HL-60 (cell line): Measurements from ENCODE around the gene TK2.

Source experiments
- DNase-seq, 2 experiments: peaks; one replicate each; pipeline ENCODE4 v3.0.0-alpha.2; 2010 to 2020; ENCODE audit warnings: low read depth in 1 of 2, low spot score in 1 of 2
- H3K27ac ChIP-seq: fragments of 250-450 bp; sonication (Bioruptor Pico); replicated peaks from 2 replicates; pipeline ENCODE4 v1.5.1; 2020; ENCODE audit warnings: mild to moderate bottlenecking, moderate library complexity
- H3K27me3 ChIP-seq: fragments of 250-450 bp; sonication (Bioruptor Pico); 2 replicates; pipeline ENCODE4 v1.5.1; 2021; ENCODE audit warnings: mild to moderate bottlenecking, moderate library complexity; ENCODE audit not compliant: insufficient read depth, poor library complexity, severe bottlenecking
- H3K4me3 ChIP-seq: replicated peaks from 2 replicates; pipeline ENCODE4 v1.5.1; 2011; ENCODE audit warnings: mild to moderate bottlenecking, control low read depth, low read length; ENCODE audit not compliant: insufficient read depth
- GABPA ChIP-seq: IDR thresholded peaks from 2 replicates; pipeline ENCODE4 v1.6.1; 2012; ENCODE audit warnings: low read depth
- POLR2AphosphoS5 ChIP-seq: IDR thresholded peaks from 2 replicates; pipeline ENCODE4 v1.6.1; 2012; ENCODE audit warnings: low read depth
- SPI1 ChIP-seq: IDR thresholded peaks from 2 replicates; pipeline ENCODE4 v1.6.1; 2012; ENCODE audit warnings: low read depth, mild to moderate bottlenecking, borderline replicate concordance
- TF ChIP-seq, protein P1 (sequence below): IDR thresholded peaks from 2 replicates; pipeline ENCODE4 v1.6.1; 2012; ENCODE audit warnings: low read depth; ENCODE audit not compliant: insufficient replicate concordance
- TF ChIP-seq, protein P2 (sequence below): IDR thresholded peaks from one replicate; pipeline ENCODE4 v1.5.1; 2011; ENCODE audit warnings: low read length, control low read depth, inconsistent platforms; ENCODE audit not compliant: insufficient read depth

TK2 gene

DNA sequence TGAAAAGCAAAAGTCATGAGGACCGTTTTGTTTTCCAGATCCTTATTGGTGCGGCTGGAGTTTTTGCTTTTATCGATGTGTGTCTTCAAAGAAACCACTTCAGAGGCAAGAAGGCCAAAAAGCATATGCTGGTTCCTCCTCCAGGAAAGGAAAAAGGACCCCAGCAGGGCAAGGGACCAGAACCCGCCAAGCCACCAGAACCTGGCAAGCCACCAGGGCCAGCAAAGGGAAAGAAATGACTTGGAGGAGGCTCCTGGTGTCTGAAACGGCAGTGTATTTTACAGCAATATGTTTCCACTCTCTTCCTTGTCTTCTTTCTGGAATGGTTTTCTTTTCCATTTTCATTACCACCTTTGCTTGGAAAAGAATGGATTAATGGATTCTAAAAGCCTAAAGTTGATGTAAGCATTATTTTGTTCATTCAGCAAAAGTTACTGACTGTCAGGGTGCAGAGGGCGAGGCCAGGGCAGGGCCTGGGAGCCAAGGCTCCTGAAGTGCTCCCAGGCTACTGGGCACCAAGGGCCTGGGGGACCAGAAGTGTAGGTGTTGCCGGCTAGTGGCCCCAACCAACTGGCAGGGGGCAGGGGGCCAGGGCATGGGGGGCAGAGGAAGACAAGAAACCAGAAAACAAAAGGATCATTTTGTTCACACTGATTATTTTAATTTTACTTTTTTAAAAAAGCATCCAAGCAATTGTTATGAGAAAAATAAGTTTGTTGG is 38.1 kb upstream of the TK2 start:
- H3K27me3 ChIP-seq: no peaks in the 10 kb centered on the region
- TF ChIP-seq POLR2AphosphoS5: no peak
- TF ChIP-seq, protein P1, sequence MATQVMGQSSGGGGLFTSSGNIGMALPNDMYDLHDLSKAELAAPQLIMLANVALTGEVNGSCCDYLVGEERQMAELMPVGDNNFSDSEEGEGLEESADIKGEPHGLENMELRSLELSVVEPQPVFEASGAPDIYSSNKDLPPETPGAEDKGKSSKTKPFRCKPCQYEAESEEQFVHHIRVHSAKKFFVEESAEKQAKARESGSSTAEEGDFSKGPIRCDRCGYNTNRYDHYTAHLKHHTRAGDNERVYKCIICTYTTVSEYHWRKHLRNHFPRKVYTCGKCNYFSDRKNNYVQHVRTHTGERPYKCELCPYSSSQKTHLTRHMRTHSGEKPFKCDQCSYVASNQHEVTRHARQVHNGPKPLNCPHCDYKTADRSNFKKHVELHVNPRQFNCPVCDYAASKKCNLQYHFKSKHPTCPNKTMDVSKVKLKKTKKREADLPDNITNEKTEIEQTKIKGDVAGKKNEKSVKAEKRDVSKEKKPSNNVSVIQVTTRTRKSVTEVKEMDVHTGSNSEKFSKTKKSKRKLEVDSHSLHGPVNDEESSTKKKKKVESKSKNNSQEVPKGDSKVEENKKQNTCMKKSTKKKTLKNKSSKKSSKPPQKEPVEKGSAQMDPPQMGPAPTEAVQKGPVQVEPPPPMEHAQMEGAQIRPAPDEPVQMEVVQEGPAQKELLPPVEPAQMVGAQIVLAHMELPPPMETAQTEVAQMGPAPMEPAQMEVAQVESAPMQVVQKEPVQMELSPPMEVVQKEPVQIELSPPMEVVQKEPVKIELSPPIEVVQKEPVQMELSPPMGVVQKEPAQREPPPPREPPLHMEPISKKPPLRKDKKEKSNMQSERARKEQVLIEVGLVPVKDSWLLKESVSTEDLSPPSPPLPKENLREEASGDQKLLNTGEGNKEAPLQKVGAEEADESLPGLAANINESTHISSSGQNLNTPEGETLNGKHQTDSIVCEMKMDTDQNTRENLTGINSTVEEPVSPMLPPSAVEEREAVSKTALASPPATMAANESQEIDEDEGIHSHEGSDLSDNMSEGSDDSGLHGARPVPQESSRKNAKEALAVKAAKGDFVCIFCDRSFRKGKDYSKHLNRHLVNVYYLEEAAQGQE: no peak
- no peak for TF ChIP-seq GABPA
- TF ChIP-seq, protein P2, sequence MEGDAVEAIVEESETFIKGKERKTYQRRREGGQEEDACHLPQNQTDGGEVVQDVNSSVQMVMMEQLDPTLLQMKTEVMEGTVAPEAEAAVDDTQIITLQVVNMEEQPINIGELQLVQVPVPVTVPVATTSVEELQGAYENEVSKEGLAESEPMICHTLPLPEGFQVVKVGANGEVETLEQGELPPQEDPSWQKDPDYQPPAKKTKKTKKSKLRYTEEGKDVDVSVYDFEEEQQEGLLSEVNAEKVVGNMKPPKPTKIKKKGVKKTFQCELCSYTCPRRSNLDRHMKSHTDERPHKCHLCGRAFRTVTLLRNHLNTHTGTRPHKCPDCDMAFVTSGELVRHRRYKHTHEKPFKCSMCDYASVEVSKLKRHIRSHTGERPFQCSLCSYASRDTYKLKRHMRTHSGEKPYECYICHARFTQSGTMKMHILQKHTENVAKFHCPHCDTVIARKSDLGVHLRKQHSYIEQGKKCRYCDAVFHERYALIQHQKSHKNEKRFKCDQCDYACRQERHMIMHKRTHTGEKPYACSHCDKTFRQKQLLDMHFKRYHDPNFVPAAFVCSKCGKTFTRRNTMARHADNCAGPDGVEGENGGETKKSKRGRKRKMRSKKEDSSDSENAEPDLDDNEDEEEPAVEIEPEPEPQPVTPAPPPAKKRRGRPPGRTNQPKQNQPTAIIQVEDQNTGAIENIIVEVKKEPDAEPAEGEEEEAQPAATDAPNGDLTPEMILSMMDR: no peak
- TF ChIP-seq SPI1: no peak
- no peak overlapping the region for H3K4me3 ChIP-seq
- no peak for DNase-seq
- no peak overlapping the region for H3K27ac ChIP-seq

GRCh38 chr16:66585481-66586239 is 35.7 kb upstream of the TK2 start:
- H3K27me3 ChIP-seq: no peaks in the 10 kb centered on the region
- H3K27ac ChIP-seq: peak overlapping the region; percentile 71
- TF ChIP-seq, protein P1: no peak
- peak; percentile 40; the same call in 1 of the 2 replicates for TF ChIP-seq POLR2AphosphoS5
- TF ChIP-seq SPI1: peak; percentile 65; the same call in 1 of the 2 replicates
- TF ChIP-seq GABPA: no peak
- TF ChIP-seq, protein P2: no peak
- DNase-seq: peak in 1 of 2 experiments; percentile 86
- H3K4me3 ChIP-seq: no peak overlapping the region

GRCh38 chr16:66581246-66581952 is 31.5 kb upstream of the TK2 start:
- no peak overlapping the region for H3K27ac ChIP-seq
- H3K27me3 ChIP-seq: no peaks in the 10 kb centered on the region
- DNase-seq: no peak
- H3K4me3 ChIP-seq: no peak overlapping the region
- TF ChIP-seq GABPA: no peak
- no peak for TF ChIP-seq POLR2AphosphoS5
- TF ChIP-seq SPI1: no peak
- TF ChIP-seq, protein P1: no peak
- TF ChIP-seq, protein P2: no peak
